Heart left ventricle (tissue), 13 donors: ENCODE data around the gene MTURN.

Experiments used
- POLR2A ChIP-seq, 2 donors: fragments of 450-650 bp; IDR thresholded peaks; one replicate each; pipeline ENCODE4 v1.6.1; 2017; ENCODE audit warnings: antibody characterized with exemption in 2 of 2, mild to moderate bottlenecking in 2 of 2, moderate library complexity in 2 of 2
- TF ChIP-seq, protein P1 (sequence below), 12 donors: fragments of 200-600 bp; sonication (generic) in 4 of 12; IDR thresholded peaks; one replicate each; pipeline versions ENCODE4 v1.5.0 to v1.8.0; 2018 to 2022; ENCODE audit warnings: antibody characterized with exemption in 12 of 12, mild to moderate bottlenecking in 5 of 12
- donor health status: ischemic (EF 13 %, LVEDD 7.1; RV severe dilation, severe dysfunction).
- donor health status: DM: no; HTN: yes; CAD: no.
- donor health status: DM: no; HTN: no; CAD: no.
- donor health status: ischemic (EF 25% LVEDD 6.9; RV normal size, moderate dysfunction).
- donor health status: ischemic (EF 25% LVEDD 5.7; RV mildly dilated, moderate dysfunction).
- donor health status: ischemic (EF 35%, LVEDD 5.7; RV mildly dilated, moderate dysfunction).
- donor health status: nonischemic (EF 11% LVEDD 7.7; RV severe dilation, severe dysfunction).
- donor health status: DM: yes; HTN: yes; CAD: no.
- donor health status: PGD.
- donor health status: ischemic (EF 29% LVEDD 5.4; RV normal size, mild dysfunction).
- donor health status: nonischemic (EF 23%, LVEDD 6.1; RV moderate dilation, normal function).

GRCh38 chr7:30180718-30181117, 45.9 kb downstream of the MTURN start:
- TF ChIP-seq, protein P1, sequence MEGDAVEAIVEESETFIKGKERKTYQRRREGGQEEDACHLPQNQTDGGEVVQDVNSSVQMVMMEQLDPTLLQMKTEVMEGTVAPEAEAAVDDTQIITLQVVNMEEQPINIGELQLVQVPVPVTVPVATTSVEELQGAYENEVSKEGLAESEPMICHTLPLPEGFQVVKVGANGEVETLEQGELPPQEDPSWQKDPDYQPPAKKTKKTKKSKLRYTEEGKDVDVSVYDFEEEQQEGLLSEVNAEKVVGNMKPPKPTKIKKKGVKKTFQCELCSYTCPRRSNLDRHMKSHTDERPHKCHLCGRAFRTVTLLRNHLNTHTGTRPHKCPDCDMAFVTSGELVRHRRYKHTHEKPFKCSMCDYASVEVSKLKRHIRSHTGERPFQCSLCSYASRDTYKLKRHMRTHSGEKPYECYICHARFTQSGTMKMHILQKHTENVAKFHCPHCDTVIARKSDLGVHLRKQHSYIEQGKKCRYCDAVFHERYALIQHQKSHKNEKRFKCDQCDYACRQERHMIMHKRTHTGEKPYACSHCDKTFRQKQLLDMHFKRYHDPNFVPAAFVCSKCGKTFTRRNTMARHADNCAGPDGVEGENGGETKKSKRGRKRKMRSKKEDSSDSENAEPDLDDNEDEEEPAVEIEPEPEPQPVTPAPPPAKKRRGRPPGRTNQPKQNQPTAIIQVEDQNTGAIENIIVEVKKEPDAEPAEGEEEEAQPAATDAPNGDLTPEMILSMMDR (IDR thresholded peaks at IDR 0.05) = no peak
- no peak for TF ChIP-seq POLR2A (IDR thresholded peaks at IDR 0.05)
